ENCODE measurements around the gene KLHL42. TPM values are rescaled to one million over a fixed set of nuclear protein-coding genes. Genes with fewer than 3 reads are reported as not detected.

Gene KLHL42
- total RNA-seq, 2 donors from 2014 or later, result 94.6 to 111 TPM

DNA sequence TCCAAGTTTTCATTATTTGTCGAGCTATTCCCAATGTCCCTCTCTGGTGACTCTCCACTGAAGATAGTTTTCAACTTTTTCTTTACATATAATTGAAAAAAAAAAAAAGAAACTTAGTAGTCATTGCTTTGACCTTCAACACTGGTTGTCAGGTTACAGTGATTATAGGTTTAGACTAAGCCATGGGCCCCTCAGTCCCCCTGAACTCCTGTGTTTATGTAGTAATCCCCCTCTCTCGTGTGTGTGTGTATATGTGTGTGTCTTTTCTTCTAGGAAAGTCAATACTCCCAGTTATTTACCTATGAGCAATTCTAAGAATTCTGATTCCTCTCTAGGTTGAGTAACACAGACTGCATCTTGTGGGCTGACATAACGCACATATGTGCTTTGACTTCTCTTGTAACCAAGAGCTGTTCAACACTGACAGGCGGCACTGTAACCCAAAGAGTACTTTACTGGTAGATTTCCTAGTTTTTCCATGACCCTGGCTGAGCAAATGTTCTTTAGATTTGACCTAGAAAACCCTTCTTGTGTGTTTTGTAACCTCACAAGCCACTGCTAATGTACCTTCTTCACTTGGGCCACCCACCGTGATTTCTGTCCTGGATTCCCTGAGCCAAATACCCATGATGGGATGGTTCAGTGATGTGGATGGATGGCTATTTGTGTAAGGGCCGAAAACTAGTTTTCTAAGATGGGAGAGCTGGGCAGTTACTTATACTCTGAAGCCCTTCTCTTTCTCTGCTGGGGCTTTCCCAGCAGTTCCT lies 15.0 kb downstream of the KLHL42 start:
- no peak overlapping the region for H3K4me3 ChIP-seq
- no peaks in the 10 kb centered on the region for H3K27me3 ChIP-seq (replicated peaks; ENCODE audit: insufficient read depth)
- TF ChIP-seq, protein P1, sequence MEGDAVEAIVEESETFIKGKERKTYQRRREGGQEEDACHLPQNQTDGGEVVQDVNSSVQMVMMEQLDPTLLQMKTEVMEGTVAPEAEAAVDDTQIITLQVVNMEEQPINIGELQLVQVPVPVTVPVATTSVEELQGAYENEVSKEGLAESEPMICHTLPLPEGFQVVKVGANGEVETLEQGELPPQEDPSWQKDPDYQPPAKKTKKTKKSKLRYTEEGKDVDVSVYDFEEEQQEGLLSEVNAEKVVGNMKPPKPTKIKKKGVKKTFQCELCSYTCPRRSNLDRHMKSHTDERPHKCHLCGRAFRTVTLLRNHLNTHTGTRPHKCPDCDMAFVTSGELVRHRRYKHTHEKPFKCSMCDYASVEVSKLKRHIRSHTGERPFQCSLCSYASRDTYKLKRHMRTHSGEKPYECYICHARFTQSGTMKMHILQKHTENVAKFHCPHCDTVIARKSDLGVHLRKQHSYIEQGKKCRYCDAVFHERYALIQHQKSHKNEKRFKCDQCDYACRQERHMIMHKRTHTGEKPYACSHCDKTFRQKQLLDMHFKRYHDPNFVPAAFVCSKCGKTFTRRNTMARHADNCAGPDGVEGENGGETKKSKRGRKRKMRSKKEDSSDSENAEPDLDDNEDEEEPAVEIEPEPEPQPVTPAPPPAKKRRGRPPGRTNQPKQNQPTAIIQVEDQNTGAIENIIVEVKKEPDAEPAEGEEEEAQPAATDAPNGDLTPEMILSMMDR (IDR thresholded peaks at IDR 0.05), result no peak
- no peaks in the 10 kb centered on the region for H3K9me3 ChIP-seq
- peaks cover 53% of the 10 kb centered on the region for H3K36me3 ChIP-seq
- peaks cover 4 to 12% of the 10 kb centered on the region in 2 donors for H3K4me1 ChIP-seq (ENCODE audit: control insufficient read depth in 1 of 2, low read depth in 2 of 2)
- no peak for DNase-seq (ENCODE audit: low spot score)
- no peak for ATAC-seq (ENCODE audit: insufficient number of reproducible peaks, low FRiP score, low read depth)
- peak overlapping the region; percentile 34 to 42 for H3K27ac ChIP-seq

DNA sequence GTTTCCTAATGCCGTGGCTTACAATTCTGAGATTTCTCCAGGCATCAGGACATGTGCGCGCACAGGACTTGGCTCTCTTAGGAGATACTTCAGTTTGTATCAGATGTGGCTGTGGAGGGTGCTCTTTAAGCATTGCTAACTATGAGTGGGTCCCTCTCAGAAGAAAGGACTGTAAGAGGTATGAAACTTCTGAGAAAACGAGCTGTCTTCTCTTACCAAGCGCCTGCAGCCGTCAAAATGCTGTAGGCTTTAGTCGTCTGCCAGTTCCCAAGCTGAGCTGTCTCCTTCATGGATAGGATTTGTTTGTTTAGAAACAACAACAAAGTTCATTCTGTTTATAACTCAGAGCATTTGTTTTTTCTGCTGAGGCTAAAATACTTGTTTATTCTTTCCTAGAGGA lies 16.1 kb downstream of the KLHL42 start:
- Histone ChIP-seq H3K9me3 (no peaks in the 10 kb centered on the region), H3K36me3 (peaks cover 60% of the 10 kb centered on the region), H3K4me1 (ENCODE audit: control insufficient read depth in 1 of 2, low read depth in 2 of 2) (peaks cover 4 to 5% of the 10 kb centered on the region in 2 donors), H3K4me3 (no peak overlapping the region), H3K27me3 (replicated peaks; ENCODE audit: insufficient read depth) (no peaks in the 10 kb centered on the region), H3K27ac (peak overlapping the region in 1 of 2 donors; percentile 42)
- TF ChIP-seq, protein P1 (IDR thresholded peaks at IDR 0.05), result no peak
- DNase-seq (ENCODE audit: low spot score), result no peak
- no peak for ATAC-seq (ENCODE audit: insufficient number of reproducible peaks, low FRiP score, low read depth)

DNA sequence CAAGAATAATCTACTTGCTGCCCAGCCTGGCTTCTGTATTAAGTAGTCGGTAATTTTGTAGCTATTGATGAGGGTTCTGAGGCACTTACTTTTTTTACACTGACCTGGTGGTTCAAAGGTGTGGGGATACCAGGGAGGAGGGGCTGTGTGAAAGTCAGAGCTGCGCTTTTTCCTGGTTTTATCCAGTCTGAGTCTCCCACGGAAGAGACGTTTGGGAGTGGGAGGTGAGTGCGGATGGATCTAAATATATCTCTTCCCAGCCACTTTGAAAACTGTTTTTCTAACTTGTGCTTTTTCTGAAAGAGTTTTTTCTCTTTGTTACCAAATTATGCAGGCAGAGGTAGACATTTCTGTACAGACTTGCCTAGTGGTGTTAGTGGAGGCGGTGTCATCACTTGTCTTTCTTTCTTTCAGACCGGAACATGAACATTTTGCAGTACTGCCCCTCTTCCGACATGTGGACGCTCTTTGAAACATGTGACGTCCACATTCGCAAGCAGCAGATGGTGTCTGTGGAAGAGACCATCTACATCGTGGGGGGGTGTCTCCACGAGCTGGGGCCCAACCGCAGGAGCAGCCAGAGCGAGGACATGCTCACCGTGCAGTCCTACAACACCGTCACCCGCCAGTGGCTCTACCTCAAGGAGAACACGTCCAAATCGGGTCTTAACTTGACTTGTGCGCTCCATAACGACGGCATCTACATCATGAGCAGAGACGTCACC lies 17.4 kb downstream of the KLHL42 start:
- peaks cover 6 to 10% of the 10 kb centered on the region in 2 donors for H3K4me1 ChIP-seq (ENCODE audit: control insufficient read depth in 1 of 2, low read depth in 2 of 2)
- no peaks in the 10 kb centered on the region for H3K27me3 ChIP-seq (replicated peaks; ENCODE audit: insufficient read depth)
- DNase-seq (ENCODE audit: low spot score) (no peak), ATAC-seq (ENCODE audit: insufficient number of reproducible peaks, low FRiP score, low read depth) (no peak)
- H3K4me3 ChIP-seq, result no peak overlapping the region
- H3K27ac ChIP-seq, result no peak overlapping the region
- TF ChIP-seq, protein P1 (IDR thresholded peaks at IDR 0.05), result no peak
- no peaks in the 10 kb centered on the region for H3K9me3 ChIP-seq
- peaks cover 57% of the 10 kb centered on the region for H3K36me3 ChIP-seq

DNA sequence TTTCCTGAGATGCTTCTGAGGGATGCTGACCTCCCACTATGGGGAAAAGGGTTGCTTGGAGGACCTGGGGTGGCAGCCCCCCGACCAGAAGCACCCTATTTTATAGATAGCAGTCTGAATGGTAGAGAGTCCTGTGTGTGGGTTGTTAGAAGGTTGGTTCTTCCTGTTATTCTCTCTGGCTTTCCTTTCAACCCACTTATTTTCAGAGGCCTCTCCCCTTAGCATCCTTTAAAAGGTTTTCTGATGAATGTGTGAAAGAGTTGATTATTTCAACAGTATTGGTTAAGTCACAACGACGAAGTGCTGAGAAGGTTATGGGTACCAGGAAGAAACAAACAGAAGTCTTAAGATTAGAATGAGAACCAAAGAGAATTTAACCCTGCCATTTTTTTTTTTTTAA lies 20.8 kb downstream of the KLHL42 start:
- Histone ChIP-seq H3K36me3 (peaks cover 45% of the 10 kb centered on the region), H3K9me3 (no peaks in the 10 kb centered on the region), H3K4me1 (ENCODE audit: control insufficient read depth in 1 of 2, low read depth in 2 of 2) (peaks cover 17 to 30% of the 10 kb centered on the region in 2 donors), H3K4me3 (no peak overlapping the region), H3K27me3 (replicated peaks; ENCODE audit: insufficient read depth) (no peaks in the 10 kb centered on the region), H3K27ac (peak overlapping the region in 1 of 2 donors; percentile 91)
- DNase-seq (ENCODE audit: low spot score) (no peak), ATAC-seq (ENCODE audit: insufficient number of reproducible peaks, low FRiP score, low read depth) (no peak)
- TF ChIP-seq, protein P1 (IDR thresholded peaks at IDR 0.05), result no peak

DNA sequence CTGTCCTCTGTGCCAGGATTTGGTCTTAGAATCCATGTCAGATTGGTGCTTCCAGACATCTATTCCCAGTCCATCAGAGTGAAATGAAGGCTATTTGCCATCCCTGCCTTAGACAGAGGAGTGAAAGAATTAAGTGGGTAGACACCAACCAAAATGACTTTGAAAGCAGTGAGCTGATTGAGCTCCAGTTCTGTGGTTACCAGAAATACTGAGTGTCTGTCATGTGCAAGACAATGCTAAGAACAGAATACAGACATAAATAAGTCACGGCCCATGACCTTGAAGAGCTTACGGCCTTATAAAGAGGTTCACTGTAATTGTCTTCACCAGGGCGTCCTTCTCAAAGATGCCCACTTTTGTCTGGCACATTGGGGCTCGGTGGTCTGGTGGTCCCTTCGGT lies 21.6 kb downstream of the KLHL42 start:
- no peak for DNase-seq (ENCODE audit: low spot score)
- TF ChIP-seq, protein P1 (IDR thresholded peaks at IDR 0.05), result no peak
- peak overlapping the region in 1 of 2 donors; percentile 91 for H3K27ac ChIP-seq

More for the DNA sequence above, 21.6 kb downstream of the KLHL42 start:
- no peaks in the 10 kb centered on the region for H3K9me3 ChIP-seq
- H3K36me3 ChIP-seq, result peaks cover 37% of the 10 kb centered on the region
- ATAC-seq (ENCODE audit: insufficient number of reproducible peaks, low FRiP score, low read depth), result no peak
- no peaks in the 10 kb centered on the region for H3K27me3 ChIP-seq (replicated peaks; ENCODE audit: insufficient read depth)
- H3K4me3 ChIP-seq, result no peak overlapping the region
- H3K4me1 ChIP-seq (ENCODE audit: control insufficient read depth in 1 of 2, low read depth in 2 of 2), result peaks cover 21 to 39% of the 10 kb centered on the region in 2 donors

All from thoracic aorta (tissue), 2 donors.